Stimulated activated naive CD8-positive, alpha-beta T cell treated with anti-CD3 and anti-CD28 coated beads, Interleukin-15, amount 100 ng/mL, for 72 hours (primary cell): ENCODE results near the gene ARHGAP45.
A peak's percentile ranks its signal among the peaks of the same experiment; 100 is the strongest.

Experiments used
- ATAC-seq: fragments of 150-1000 bp; cut with Tn5 transposase; 2 replicates; pipeline ENCODE4 v1.10.0; 2021; ENCODE audit warnings: mild to moderate bottlenecking, moderate library complexity
- DNase-seq, 2 donors: peaks; one replicate each; pipeline ENCODE4 v3.0.0; 2021 to 2022
- H3K27ac Mint-ChIP-seq, 2 donors: one replicate each; pipeline ENCODE4 v1.8.0; 2022; ENCODE audit warnings: mild to moderate bottlenecking in 2 of 2, mixed read lengths in 2 of 2, moderate library complexity in 2 of 2
- H3K27me3 Mint-ChIP-seq: one replicate; pipeline ENCODE4 v1.8.0; 2022; ENCODE audit warnings: mixed read lengths
- H3K4me1 Mint-ChIP-seq: one replicate; pipeline ENCODE4 v1.8.0; 2022; ENCODE audit warnings: mild to moderate bottlenecking, mixed read lengths
- H3K4me3 Mint-ChIP-seq, 2 donors: one replicate each; pipeline ENCODE4 v1.8.0; 2022; ENCODE audit warnings: mild to moderate bottlenecking in 2 of 2, mixed read lengths in 2 of 2, moderate library complexity in 1 of 2
- H3K9me3 Mint-ChIP-seq, 2 donors: one replicate each; pipeline ENCODE4 v1.8.0; 2022; ENCODE audit warnings: mixed read lengths in 2 of 2

Gene ARHGAP45

DNA sequence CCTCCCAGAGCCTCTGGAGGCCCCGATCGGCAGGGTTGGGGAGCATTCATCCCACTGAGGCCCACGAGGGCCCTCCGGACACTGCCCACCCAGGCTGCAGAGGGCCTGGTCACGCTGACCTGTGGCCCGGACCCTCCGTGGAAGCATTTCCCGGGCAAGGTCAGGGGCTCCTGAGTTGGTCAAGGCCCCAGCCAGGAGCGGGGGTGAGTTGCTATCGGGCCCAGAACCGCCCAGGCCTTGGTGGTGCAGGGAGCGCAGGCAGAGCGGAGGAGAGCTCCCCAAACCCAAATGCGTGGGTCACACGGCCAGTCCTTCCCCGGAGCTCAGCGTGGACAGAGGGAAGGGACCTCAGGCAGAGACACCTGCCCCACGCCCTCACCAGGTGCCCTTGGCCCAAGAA lies 62.6 kb downstream of the ARHGAP45 start:
- DNase-seq (no peak), ATAC-seq (no peak)
- Mint-ChIP-seq H3K4me3 (peak overlapping the region in 1 of 2 donors; percentile 32), H3K27ac (no peak overlapping the region), H3K9me3 (no peaks in the 10 kb centered on the region), H3K4me1 (peaks cover 53% of the 10 kb centered on the region), H3K27me3 (no peaks in the 10 kb centered on the region)

DNA sequence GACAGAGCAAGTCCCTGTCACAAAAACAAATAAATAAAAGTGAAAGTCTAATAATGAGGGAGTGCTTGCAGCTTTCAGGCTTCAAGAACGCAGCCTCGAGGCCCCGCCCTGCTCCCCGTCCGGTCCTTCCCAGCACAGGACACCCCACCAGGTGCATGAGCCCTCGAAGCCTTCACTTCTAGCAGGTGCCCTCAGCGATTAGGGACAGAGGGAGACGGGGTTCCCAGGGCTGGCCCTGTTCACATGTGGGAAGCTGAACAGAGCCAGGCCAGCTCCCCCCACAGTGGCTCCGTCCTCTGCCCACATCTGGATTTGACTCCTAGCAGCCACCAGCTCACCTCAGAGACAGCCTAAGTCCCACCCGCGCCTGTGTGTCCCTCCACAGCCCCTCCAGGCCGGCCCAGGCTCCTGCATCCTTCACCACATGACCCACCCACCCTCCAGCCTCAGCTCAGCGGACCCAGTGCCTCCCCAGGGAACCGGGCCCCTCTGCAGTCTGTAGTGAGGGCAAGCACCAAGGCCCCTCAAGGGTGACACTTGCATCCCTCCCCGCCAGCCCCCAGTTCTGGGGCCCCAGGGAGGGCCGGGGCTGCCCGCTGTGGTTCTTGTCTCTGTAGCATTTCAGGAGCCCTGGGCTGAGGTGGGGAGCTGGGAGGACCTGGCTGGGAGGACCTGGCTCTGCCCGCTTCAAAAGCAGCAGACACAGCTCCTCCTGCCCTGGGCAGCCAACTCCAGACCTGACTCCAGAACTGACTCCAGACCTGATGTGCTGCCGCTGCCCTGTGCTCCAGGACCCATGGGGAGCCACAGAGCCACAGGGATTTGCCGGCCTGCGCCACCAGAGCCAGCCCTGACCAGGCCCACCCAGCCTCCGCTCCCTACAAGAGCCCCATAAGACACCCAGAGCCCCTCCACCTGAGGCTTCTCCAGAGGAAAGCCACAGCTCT lies 64.1 kb downstream of the ARHGAP45 start:
- H3K4me1 Mint-ChIP-seq, result peaks cover 64% of the 10 kb centered on the region
- DNase-seq, result peak; percentile 41 to 46
- no peaks in the 10 kb centered on the region for H3K9me3 Mint-ChIP-seq
- peak overlapping the region; percentile 87 to 90 for H3K4me3 Mint-ChIP-seq
- H3K27me3 Mint-ChIP-seq, result no peaks in the 10 kb centered on the region
- no peak for ATAC-seq
- H3K27ac Mint-ChIP-seq, result peak overlapping the region; percentile 91 to 97

DNA sequence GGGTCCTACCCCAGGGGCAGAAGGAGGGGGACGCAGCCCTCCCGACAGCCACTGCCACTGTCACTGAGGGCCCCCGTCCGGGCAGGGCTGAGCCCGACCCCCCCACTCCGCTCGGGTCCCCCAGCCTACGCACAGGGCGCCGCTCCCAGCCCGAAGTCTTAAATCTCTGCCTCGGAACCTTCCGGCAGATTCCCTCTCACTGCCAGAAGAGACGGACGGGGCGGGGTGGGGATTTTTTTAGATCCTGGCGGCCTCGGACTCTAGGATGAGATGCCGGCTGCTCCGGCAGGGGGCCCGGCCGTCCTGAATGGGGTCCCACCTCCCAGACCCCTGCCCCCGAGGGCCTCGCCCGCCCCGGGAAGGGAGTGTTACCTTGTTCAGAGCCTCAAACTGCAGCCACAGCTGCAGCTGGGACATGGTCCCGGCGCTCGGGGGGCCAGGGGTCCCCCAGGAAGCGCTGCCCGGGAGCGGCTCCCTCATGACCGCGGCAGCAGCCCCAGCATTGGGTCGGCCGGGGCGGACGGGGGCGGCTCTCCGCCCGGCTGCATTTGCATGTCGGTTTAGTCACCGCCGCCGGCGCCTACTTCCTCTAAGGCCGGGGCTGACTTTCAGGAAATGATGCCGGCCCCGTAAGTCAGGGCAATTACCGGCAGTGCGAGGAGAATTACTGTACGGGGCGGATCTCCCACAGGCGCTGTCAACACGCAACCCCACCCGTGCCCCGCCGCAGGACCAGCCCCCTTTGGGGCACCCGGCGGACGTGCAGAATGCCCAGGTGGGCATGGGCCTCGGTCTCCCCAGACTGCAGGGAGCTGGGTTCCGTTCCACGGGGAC lies 65.0 kb downstream of the ARHGAP45 start:
- Mint-ChIP-seq H3K4me1 (peaks cover 68% of the 10 kb centered on the region), H3K27ac (peak overlapping the region; percentile 91 to 97), H3K9me3 (no peaks in the 10 kb centered on the region), H3K4me3 (peak overlapping the region; percentile 87 to 90), H3K27me3 (no peaks in the 10 kb centered on the region)
- DNase-seq (peak; percentile 84 to 93), ATAC-seq (peak; percentile 78)

DNA sequence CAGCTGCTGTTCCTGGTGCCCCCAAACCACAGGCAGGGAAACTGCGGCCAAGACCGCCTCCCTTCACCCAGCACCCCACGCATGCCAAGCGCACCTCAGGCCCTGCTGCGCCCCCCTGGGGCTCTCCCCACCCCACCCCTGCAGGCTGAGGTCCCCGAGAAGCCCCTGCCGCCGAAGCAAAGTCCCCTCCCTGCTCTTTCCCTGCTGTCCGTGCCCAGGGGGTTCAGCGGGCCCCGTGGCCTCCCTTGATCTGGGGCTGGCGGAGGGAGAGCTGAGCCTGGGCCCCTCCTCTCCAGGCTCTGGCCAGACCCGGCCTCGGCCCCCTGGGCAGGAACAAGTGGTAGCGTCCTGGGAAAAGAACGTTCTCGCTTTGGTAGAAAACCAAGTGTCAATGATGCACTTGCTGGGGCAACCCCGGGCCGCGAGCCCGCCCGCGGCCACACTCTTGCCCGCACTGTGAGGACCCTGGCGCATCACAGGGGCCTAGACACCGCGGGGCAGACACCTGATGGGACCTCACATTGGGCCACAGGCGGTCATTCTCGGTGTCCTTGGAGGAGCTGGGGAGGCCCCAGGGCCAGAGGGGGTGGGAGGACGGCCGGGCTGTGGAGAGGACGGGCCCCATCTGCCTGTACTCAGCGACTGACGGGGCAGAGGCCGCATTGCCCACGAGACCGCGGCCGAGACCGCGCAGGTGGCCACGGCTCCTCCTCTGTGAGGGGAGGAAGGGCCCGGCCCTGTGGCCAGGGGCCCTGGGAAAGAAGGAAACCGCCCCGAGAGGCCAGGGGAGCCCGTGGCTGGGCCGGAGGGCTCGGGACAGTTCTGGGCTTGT lies 65.8 kb downstream of the ARHGAP45 start:
- peak; percentile 53 for ATAC-seq
- peak; percentile 55 to 84 for DNase-seq
- H3K4me1 Mint-ChIP-seq, result peaks cover 64% of the 10 kb centered on the region
- H3K4me3 Mint-ChIP-seq, result peak overlapping the region; percentile 87 to 90
- H3K27ac Mint-ChIP-seq, result peak overlapping the region; percentile 76 to 97
- H3K27me3 Mint-ChIP-seq, result no peaks in the 10 kb centered on the region
- H3K9me3 Mint-ChIP-seq, result no peaks in the 10 kb centered on the region

DNA sequence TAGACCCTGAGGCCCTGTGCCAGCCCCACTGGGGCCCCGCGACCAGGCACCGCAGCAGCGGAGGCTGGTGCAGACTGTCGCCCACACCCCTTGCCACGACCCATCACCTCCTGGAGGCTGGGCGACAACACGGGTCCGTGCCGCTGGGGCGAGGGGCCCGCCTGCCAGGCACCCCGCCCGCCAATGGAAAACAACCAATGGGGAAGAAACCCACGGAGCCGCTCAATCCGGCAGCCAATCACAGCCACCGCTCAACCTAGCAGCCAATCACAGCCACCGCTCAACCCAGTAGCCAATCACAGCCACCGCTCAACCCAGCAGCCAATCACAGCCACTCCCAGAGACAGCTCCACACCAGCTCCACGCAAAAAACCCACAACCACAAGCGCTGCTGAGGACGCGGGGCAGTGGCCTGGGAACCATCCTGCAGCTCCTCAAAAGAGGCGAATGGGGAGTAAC lies 66.5 kb downstream of the ARHGAP45 start:
- H3K4me3 Mint-ChIP-seq, result peak overlapping the region; percentile 71 to 90
- ATAC-seq (peak; percentile 58), DNase-seq (peak; percentile 72 to 87)
- H3K9me3 Mint-ChIP-seq, result no peaks in the 10 kb centered on the region
- H3K27ac Mint-ChIP-seq, result peak overlapping the region; percentile 74 to 97
- H3K4me1 Mint-ChIP-seq, result peaks cover 64% of the 10 kb centered on the region
- no peaks in the 10 kb centered on the region for H3K27me3 Mint-ChIP-seq

DNA sequence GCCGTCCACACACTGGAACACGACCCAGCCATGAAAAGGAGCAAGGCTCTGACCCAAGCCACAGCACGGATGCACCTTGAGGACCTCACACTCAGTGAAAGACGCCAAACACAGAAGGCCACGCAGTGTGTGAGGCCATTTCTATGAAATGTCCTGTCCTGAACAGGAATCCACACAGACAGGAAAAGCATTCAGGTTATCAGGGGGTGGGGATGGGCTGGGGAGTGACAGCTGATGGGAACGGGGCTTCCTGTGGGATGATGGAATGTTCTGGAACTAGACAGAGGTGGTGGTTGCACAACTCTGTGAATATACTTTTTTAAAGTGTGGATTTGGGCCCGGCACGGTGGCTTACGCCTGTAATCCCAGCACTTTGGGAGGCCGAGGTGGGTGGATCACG lies 67.5 kb downstream of the ARHGAP45 start:
- ATAC-seq (no peak), DNase-seq (no peak)
- Mint-ChIP-seq H3K27ac (peak overlapping the region in 1 of 2 donors; percentile 27), H3K4me1 (peaks cover 60% of the 10 kb centered on the region), H3K27me3 (no peaks in the 10 kb centered on the region), H3K4me3 (no peak overlapping the region), H3K9me3 (no peaks in the 10 kb centered on the region)

DNA sequence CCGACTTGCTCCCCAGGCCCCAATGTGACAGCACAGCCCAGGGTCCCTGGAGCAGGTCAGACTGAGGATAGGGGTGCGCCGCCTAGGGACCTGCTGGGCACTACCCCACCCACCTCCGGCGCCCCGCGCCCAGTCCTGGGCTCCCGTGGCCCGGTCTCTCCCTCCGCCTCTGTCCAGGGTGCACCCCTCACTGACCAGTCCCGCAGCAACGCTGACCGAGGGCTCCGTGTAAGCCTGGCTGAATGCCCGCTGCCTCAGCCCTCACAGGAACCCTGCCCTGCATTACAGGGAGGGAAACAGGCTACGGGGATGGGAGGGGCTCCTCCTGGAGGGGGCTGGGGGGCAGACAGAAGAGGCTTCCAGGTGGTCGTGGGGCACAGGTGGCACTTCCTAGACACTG lies 68.5 kb downstream of the ARHGAP45 start:
- H3K27ac Mint-ChIP-seq, result peak overlapping the region in 1 of 2 donors; percentile 74
- no peaks in the 10 kb centered on the region for H3K9me3 Mint-ChIP-seq
- no peak for DNase-seq
- ATAC-seq, result no peak
- no peaks in the 10 kb centered on the region for H3K27me3 Mint-ChIP-seq
- H3K4me3 Mint-ChIP-seq, result no peak overlapping the region
- peaks cover 50% of the 10 kb centered on the region for H3K4me1 Mint-ChIP-seq

DNA sequence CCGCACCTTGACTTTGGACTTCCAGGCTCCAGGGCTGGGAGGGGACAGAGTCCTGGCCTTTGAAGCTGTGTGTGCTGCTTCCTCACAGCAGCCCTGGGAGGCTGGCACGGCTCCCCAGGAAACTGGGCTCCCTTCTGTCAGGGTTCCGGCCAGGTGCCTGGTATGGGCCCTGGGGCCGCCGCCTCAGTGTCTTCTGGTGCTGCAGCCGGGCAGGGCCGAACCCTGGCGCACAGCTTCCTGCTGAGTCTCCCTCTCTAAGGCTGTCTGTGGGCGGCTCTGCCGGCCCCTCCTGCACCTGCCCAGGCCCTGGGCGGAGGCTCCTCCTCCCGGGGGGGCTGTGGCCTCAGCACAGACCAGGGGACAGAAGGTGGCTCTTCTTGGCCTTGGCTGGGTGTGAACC lies 69.2 kb downstream of the ARHGAP45 start:
- H3K27ac Mint-ChIP-seq, result no peak overlapping the region
- H3K4me3 Mint-ChIP-seq, result no peak overlapping the region
- H3K9me3 Mint-ChIP-seq, result no peaks in the 10 kb centered on the region
- ATAC-seq (no peak), DNase-seq (no peak)
- H3K27me3 Mint-ChIP-seq, result no peaks in the 10 kb centered on the region
- peaks cover 43% of the 10 kb centered on the region for H3K4me1 Mint-ChIP-seq
